Nephron (organoid): ENCODE measurements around the gene BDKRB1.

ENCODE experiments used
- H3K27ac Mint-ChIP-seq, 3 experiments: 2 replicates each; pipeline ENCODE4 v1.8.0; 2020; ENCODE audit warnings: mixed read lengths in 3 of 3, mild to moderate bottlenecking in 2 of 3, moderate library complexity in 1 of 3
- H3K27me3 Mint-ChIP-seq: 2 replicates; pipeline ENCODE4 v1.8.0; 2021; ENCODE audit warnings: low read depth, mild to moderate bottlenecking, moderate library complexity, mixed read lengths
- H3K36me3 Mint-ChIP-seq: 2 replicates; pipeline ENCODE4 v1.8.0; 2020; ENCODE audit warnings: low read depth, mixed read lengths
- H3K4me1 Mint-ChIP-seq: 2 replicates; pipeline ENCODE4 v1.8.0; 2020; ENCODE audit warnings: mixed read lengths
- H3K4me3 Mint-ChIP-seq, 3 experiments: 2 replicates each; pipeline ENCODE4 v1.8.0; 2020; ENCODE audit warnings: mild to moderate bottlenecking in 3 of 3, mixed read lengths in 3 of 3, moderate library complexity in 2 of 3
- H3K9me3 Mint-ChIP-seq: 2 replicates; pipeline ENCODE4 v1.8.0; 2020; ENCODE audit warnings: mixed read lengths
- TF ChIP-seq, protein P1 (sequence below), 3 experiments: fragments of 200-600 bp; sonication (generic); IDR thresholded peaks; one replicate each; pipeline ENCODE4 v1.5.0; 2021; ENCODE audit warnings: antibody characterized with exemption in 3 of 3; ENCODE audit not compliant: unreplicated experiment in 3 of 3

The BDKRB1 gene

GRCh38 chr14:96255501-96256366 is at the start of gene BDKRB1:
BDKRB1 (plus strand) TSS chr14:96256210; CDS start chr14:96263683, 7,473 bp downstream.
- TF ChIP-seq, protein P1, sequence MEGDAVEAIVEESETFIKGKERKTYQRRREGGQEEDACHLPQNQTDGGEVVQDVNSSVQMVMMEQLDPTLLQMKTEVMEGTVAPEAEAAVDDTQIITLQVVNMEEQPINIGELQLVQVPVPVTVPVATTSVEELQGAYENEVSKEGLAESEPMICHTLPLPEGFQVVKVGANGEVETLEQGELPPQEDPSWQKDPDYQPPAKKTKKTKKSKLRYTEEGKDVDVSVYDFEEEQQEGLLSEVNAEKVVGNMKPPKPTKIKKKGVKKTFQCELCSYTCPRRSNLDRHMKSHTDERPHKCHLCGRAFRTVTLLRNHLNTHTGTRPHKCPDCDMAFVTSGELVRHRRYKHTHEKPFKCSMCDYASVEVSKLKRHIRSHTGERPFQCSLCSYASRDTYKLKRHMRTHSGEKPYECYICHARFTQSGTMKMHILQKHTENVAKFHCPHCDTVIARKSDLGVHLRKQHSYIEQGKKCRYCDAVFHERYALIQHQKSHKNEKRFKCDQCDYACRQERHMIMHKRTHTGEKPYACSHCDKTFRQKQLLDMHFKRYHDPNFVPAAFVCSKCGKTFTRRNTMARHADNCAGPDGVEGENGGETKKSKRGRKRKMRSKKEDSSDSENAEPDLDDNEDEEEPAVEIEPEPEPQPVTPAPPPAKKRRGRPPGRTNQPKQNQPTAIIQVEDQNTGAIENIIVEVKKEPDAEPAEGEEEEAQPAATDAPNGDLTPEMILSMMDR (IDR thresholded peaks at IDR 0.05; ENCODE audit: unreplicated experiment in 3 of 3): no peak
- Mint-ChIP-seq H3K4me1 (peaks cover 46% of the 10 kb centered on the region), H3K27me3 (peaks cover 28% of the 10 kb centered on the region), H3K27ac (no peak within 1 kb of the TSS), H3K4me3 (no peak within 1 kb of the TSS), H3K36me3 (peaks cover 3% of the 10 kb centered on the region), H3K9me3 (peaks cover 3% of the 10 kb centered on the region)

DNA sequence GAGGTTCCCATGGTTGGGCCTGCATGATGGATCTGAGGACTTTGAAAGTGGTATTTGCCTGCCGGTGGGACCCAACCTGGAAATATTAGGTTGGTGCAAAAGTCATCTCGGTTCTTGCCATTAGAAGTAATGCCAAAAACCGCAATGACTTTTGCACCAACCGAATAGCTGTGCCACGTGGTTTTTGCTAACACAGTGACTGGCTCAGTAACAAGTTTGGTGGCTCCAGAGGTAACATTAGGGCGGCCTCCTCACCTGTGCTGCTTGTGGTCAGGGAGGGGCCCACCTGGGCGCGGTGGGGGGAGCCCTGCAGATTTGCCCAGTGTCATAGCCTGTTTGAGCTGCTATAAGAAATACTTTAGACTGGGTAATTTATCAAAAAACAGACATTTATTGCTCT is 49.5 kb upstream of the BDKRB1 start:
- no peak overlapping the region for H3K4me3 Mint-ChIP-seq
- TF ChIP-seq, protein P1 (IDR thresholded peaks at IDR 0.05; ENCODE audit: unreplicated experiment in 3 of 3): no peak
- H3K4me1 Mint-ChIP-seq: peaks cover 13% of the 10 kb centered on the region
- H3K9me3 Mint-ChIP-seq: no peaks in the 10 kb centered on the region
- no peak overlapping the region for H3K27ac Mint-ChIP-seq
- peaks cover 33% of the 10 kb centered on the region for H3K27me3 Mint-ChIP-seq
- no peaks in the 10 kb centered on the region for H3K36me3 Mint-ChIP-seq

- TF ChIP-seq, protein P1 (IDR thresholded peaks at IDR 0.05; ENCODE audit: unreplicated experiment in 3 of 3): no peak
- no peaks in the 10 kb centered on the region for H3K36me3 Mint-ChIP-seq
- peaks cover 21% of the 10 kb centered on the region for H3K27me3 Mint-ChIP-seq
- H3K9me3 Mint-ChIP-seq: peaks cover 5% of the 10 kb centered on the region
- no peak overlapping the region for H3K27ac Mint-ChIP-seq
- H3K4me3 Mint-ChIP-seq: no peak overlapping the region
- peaks cover 13% of the 10 kb centered on the region for H3K4me1 Mint-ChIP-seq
These were observed 48.3 kb upstream of the BDKRB1 start for GRCh38 chr14:96207686-96208085.

DNA sequence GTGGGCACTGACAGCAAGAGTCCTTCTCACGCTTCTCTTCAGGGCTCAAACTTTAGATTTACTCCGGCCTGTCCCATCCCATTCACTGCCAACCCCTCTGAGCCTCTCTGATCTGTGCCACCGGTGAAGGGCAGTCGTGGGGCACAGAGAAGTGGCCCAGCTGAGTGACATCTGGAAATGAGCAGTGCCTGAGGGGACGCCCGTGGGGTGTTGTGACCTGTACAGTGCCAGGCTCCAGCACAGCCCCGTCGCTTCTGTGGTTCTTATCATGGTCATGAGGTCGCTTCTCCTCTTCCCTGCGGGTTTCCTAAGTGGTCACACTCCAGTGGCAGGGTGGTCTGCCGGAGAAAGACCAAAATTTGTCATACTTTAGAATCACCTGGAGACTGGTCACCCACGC is 47.3 kb upstream of the BDKRB1 start:
- H3K9me3 Mint-ChIP-seq: peaks cover 12% of the 10 kb centered on the region
- H3K27ac Mint-ChIP-seq: no peak overlapping the region
- H3K4me3 Mint-ChIP-seq: no peak overlapping the region
- H3K36me3 Mint-ChIP-seq: peaks cover 5% of the 10 kb centered on the region
- peaks cover 8% of the 10 kb centered on the region for H3K4me1 Mint-ChIP-seq
- TF ChIP-seq, protein P1 (IDR thresholded peaks at IDR 0.05; ENCODE audit: unreplicated experiment in 3 of 3): no peak
- peaks cover 20% of the 10 kb centered on the region for H3K27me3 Mint-ChIP-seq

GRCh38 chr14:96212140-96212539 is 43.9 kb upstream of the BDKRB1 start:
- H3K27ac Mint-ChIP-seq: no peak overlapping the region

More at GRCh38 chr14:96212140-96212539, 43.9 kb upstream of the BDKRB1 start:
- TF ChIP-seq, protein P1 (IDR thresholded peaks at IDR 0.05; ENCODE audit: unreplicated experiment in 3 of 3): no peak
- H3K27me3 Mint-ChIP-seq: peaks cover 7% of the 10 kb centered on the region
- H3K4me3 Mint-ChIP-seq: no peak overlapping the region
- peaks cover 12% of the 10 kb centered on the region for H3K9me3 Mint-ChIP-seq
- peaks cover 20% of the 10 kb centered on the region for H3K4me1 Mint-ChIP-seq
- peaks cover 5% of the 10 kb centered on the region for H3K36me3 Mint-ChIP-seq
